HG02610 (cell line): ENCODE measurements around the gene PRSS57.
"Not testable (repeated sequence)": the region's sequence is repeated elsewhere in the genome, so short reads cannot be mapped to it uniquely, and the experiment has no call there.

Experiments
- ATAC-seq: cut with Tn5 transposase; IDR thresholded peaks from one replicate; pipeline ENCODE4 v1.9.1; 2021; ENCODE audit warnings: mild to moderate bottlenecking, moderate library complexity; ENCODE audit not compliant: unreplicated experiment

PRSS57 gene

DNA sequence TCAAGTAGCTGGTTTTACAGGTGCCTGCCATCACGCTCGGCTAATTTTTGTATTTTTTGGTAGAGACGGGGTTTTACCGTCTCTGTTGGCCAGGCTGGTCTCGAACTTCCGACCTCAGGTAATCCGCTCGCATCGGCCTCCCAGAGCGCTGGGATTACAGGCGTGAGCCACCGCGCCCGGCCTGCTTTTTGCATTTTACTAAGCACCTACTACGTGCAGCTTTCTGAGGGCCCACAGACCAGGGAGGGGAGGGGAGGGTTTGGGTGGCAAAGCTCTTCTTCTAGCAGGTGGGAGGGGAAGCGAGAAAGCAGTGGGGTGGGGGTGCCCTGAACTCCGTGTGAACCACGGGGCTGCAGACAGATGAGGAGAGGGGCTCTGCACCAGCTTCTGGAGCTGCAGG lies 28.5 kb upstream of the PRSS57 start:
- no peak for ATAC-seq

DNA sequence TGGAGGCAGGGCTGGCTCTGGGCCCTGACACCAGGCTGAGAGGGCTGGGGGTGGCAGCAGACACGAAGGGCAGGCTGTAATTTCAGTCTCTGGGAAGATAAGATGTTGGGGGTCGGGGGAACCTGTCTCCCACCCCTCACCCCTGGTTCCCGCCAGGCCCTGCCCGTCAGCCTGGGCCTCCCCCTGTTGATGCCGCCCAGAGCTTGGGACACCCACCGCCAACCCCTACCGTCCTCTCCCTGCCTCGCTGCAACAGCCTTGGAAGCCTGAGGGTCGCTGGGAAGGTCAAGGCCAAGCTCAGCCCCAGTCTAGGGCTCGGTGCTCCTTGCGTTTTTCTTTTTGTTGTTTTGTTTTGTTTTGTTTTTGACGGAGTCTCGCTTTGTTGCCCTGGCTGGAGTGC lies 28.0 kb upstream of the PRSS57 start:
- ATAC-seq, result no peak

GRCh38 chr19:722553-723101 lies 27.4 kb upstream of the PRSS57 start:
- no peak for ATAC-seq

DNA sequence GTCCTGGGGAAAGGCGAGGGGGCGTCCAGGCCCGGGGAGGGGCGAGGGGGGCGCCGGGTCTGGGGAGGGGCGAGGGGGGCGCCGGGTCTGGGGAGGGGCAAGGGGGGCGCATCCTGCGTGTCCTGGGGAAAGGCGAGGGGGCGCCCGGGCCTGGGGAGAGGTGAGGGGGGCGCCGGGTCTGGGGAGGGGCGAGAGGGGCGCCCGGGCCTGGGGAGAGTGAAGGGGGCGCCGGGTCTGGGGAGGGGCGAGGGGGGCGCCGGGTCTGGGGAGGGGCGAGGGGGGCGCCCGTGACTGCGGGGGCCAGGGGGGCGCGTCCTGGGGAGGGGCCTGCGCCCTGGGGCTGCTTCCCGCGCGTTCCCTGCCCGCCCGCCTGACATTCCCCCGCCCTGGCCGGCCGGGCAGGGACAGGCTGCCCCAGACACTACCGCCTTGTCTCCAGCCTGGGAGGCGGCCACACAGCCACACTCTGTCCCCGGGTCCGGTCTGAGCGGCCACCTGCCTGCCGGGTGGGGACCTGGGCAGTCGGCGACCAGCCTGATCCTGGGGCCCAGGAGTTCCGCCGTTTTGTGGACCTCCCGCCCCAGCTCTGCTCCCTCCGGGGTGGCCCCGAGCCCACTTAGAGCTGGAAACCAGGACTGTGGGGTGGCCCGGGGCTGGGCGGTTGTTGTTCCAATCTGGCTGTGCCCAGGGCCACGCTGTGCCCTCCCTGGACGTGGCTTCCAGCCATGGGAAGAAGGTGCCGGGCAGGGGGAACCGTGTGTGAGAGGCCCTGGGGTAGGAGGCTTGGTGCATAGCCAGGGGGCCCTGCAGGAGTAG lies 25.3 kb upstream of the PRSS57 start:
- no peak for ATAC-seq

DNA sequence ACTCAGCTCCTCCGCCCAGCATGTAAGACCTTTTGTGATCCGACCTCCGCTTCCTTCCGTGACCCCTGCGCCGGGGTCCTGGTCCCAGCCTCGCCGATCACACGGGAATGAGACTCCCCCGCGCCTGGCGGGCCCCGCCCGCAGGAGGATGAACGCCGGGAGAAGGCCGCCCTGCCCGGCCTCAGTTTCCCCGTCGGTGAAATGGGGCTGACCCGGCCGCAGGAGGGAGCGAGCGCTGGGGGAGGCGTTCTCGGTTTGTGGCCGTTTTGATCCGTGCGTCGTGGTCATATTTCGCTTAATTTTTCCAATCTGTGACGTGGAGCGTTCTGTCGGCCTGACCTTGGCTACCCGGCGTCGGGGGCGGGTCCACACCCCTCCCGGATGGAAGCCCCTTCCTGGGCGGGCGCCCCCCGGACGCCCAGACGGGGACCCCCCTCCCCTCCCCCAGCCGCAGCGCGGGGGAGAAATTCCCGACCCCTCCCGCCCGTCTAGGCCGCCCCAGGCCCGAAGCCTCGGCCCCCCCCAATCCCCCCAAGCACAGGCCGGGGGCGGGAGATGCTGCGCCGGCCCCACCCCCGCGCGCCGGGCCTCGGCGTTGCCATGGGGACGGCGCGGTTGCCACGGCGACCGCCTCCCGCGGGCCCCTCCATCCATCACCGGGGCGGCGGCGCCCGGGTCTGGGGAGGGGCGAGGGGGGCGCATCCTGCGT lies 24.5 kb upstream of the PRSS57 start:
- ATAC-seq, result no peak

DNA sequence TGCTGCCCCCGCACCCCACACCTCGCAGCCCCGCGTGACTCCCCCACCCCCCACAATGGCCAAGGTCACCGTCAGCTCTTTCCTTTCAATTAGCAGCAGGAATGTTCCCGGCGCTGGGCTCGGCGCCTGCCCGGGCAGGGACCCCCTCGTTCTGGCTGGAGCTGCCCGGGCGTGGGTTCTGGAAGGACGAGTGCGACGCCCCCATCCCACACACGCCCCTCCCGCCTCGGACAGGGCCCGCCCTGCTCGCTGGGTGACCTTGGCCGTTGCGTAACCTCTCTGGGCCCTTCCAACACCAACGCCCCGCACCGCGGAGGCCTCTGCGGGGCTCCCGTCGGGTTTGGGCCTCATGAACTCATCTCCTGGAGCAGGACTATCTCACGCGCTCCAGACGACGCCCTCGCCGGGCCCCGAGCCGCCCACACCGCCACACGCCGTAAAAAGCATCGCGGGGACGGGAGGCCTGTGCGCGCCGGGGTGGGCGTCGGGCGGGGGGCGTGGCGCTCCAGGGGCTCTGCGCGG lies 23.8 kb upstream of the PRSS57 start:
- ATAC-seq, result no peak

DNA sequence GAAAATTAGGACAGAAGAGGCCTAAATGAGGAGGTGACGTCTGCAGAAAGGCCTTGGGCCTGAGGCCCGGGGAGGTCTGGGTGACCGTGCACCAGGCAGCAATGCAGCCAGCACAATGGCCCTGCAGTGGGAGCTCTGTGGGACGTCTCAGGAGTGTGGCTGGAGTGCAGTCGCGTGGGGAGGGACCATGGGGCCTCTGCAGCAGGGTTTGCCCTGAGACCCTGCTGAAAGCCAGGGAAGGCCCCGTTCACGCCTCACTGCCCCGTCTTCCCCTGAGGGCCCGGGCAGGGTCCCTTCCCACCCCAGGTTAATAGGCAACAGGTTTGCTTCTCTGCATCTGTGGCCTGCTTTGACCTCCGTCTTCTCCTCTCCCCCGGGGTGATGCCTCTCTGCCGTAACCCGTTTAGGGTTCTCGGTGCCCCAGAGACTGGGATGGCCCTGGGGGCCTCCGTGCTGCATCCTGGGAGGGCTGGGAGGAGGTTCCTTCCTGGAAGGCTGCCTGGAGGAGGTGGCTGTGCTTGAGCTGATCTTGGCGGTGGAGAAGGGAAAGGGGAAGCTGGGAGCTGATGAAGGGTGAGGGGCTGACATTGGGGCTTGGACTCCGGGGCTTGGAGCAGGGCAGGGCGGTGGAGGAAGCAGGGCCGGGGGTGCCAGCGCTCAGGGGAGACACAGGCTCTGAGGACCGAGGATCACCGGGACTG lies 23.1 kb upstream of the PRSS57 start:
- no peak for ATAC-seq

GRCh38 chr19:715347-715746 lies 20.1 kb upstream of the PRSS57 start:
- no peak for ATAC-seq

DNA sequence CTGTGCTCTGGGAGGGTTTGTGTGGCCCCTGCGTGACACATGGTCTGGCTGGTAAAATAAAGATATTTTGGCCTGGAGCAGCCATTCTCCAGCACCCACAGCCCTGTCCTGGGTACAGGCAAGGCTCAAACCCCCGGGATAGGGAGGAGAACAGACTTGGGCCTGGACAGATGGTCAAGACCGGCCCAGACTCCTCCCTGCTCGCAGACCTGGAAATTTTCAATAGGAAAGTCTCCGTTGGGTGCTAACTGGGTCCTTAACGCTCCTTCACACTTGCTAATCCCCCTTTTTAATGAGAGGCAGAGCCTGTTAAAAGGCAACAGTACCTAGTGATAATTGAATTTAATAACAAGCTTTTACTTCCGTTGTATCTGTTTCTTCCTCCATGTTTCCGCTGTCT lies 16.0 kb upstream of the PRSS57 start:
- no peak for ATAC-seq

DNA sequence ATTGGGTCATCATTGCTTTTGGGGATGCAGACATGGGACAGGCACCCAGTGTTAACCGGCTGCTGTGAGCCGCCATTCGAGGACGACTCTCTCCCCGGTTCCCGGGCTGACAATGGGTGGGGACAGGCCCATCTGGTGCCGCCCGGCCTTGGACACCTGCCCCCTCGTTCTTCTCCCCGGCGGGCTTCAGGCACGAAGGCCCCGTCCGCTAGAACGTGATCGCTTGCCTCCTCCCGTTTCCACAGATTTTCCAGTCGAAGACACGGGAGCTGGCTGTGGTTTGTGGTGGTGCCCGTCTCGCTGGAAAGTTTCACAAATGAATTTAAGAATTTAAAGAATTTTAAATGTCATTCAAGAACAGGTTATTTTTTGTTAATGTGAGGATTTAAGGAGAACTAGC lies 15.5 kb upstream of the PRSS57 start:
- no peak for ATAC-seq

DNA sequence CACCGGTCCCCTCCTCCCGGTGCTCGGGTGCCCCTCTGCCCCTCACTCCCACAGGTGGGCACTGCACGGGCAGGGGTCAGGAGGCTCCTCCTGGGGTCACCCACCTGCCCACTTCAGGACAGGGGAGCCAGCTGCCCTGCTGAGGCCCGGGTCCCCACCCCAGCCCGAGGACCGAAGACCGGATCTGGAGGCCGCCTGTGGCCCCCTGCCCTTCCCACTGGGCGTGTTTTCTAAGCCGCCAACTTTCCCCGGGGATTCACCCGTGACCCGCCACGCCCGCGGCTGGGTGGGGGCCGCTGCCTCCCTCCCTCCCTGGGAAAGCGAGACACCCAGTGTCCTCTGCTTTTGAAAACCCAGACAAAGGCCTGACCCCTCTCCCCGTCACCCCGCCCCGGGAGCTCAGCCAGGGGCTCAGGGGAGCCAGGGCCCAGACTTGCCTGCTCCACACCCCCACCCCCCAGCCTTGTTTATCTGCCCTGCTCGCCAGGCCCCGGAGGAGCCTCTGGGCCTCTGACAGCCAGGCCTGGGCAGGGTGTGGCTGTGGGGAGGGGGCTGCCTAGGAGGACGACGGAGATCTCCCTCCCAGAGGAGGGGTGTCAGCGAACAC lies 14.8 kb upstream of the PRSS57 start:
- no peak for ATAC-seq

- ATAC-seq, result no peak
Measured at GRCh38 chr19:709196-709964, 14.1 kb upstream of the PRSS57 start.

GRCh38 chr19:708154-709143 lies 13.2 kb upstream of the PRSS57 start, which contains the start of gene PALM:
Gene PALM, plus strand, starts transcription at chr19:708935. Its CDS starts 212 bp downstream, at chr19:709147.
- no peak for ATAC-seq

- no peak for ATAC-seq
Measured at GRCh38 chr19:704447-704741, 9.1 kb upstream of the PRSS57 start.

DNA sequence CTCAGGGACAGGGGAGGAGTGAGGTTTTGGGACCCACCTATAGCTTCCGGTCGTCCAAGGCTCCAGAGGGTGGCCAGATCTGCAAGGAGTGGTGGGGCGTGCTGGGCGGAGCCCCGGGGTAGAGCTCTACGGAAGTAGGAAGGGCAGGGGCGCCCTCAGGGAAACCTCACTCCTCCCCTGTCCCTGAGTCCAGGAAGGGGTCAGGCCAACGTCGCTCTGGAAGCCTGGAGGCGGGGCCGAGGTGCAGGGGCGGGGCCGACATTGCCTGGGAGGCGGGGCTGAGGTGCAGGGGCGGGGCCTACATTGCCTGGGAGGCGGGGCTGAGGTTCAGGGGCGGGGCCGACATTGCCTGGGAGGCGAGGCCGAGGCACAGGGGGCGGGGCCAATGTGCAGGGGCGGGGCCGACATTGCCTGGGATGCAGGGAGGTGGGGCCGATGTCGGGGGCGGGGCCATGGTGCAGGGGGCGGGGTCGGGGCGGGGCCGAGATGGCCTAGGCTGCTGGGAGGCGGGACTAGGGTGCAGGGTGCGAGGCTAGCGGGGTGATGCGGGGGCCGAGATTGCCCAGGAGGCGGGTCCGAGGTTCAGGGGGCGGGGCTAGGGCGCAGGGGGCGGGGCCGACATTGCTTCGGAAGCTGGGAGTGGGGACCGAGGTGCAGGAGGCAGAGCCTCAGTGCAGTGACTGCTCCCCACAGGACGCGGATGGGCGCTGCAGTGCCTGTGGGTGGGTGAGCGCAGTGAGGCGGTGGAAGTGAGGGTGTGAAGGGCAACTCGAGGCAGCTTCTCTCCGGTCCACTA lies 8.6 kb upstream of the PRSS57 start:
- ATAC-seq, result no peak

- ATAC-seq, result no peak
Measured at GRCh38 chr19:703329-703650, 8.0 kb upstream of the PRSS57 start.

DNA sequence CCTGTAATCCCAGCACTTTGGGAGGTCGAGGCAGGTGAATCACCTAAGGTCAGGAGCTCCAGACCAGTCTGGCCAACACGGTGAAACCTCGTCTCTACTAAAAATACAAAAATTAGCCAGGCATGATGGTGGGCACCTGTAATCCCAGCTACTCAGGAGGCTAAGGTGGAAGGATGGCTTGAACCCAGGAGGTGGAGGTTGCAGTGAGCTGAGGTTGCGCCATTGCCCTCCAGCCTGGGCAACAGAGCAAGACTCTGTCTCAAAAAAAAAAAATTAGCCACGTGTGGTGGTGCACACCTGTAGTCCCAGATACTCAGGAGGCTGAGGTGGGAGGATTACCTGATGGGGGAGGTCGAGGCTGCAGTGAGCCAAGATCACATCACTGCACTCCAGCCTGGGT lies 7.6 kb upstream of the PRSS57 start:
- not testable (repeated sequence) for ATAC-seq

DNA sequence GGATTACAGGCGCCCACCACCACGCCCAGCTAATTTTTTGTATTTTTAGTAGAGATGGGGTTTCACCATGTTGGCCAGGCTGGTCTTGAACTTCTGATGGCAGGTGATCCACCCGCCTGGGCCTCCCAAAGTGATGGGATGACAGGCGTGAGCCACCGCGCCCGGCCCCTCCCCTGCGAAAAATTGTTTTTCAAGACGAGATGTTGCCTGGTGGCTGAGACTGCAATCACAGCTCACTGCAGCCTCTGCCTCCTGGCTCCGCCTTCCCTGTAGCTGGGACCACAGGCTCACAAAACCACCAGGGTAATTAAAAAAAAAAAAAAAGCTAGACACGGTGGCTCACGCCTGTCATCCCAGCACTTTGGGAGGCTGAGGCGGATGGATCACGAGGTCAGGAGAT lies 4.6 kb upstream of the PRSS57 start:
- not testable (repeated sequence) for ATAC-seq
